Stimulated activated CD8-positive, alpha-beta memory T cell treated with anti-CD3 and anti-CD28 coated beads, Interleukin-12 subunit alpha, Interleukin-12 subunit beta, amount 100 ng/mL, for 24 hours (primary cell): ENCODE results near the gene PNMA8C.
"Not testable (repeated sequence)": the region's sequence is repeated elsewhere in the genome, so short reads cannot be mapped to it uniquely, and the experiment has no call there.

ENCODE experiments used
- DNase-seq: peaks from one replicate; pipeline ENCODE4 v3.0.0-alpha.2; 2020; ENCODE audit errors: extremely low read depth

PNMA8C gene

GRCh38 chr19:46411925-46412649 lies 16.6 kb downstream of the PNMA8C start:
- no peak for DNase-seq

- no peak for DNase-seq
These were observed 17.4 kb downstream of the PNMA8C start for GRCh38 chr19:46411088-46411924.

- DNase-seq = no peak
These were observed 18.3 kb downstream of the PNMA8C start for GRCh38 chr19:46410205-46411087.

- no peak for DNase-seq
These were observed 19.5 kb downstream of the PNMA8C start for GRCh38 chr19:46409191-46409590.

GRCh38 chr19:46408664-46409039 lies 20.1 kb downstream of the PNMA8C start:
- DNase-seq = no peak

- no peak for DNase-seq
These were observed 20.7 kb downstream of the PNMA8C start for GRCh38 chr19:46407856-46408663.

GRCh38 chr19:46406976-46407375 lies 21.8 kb downstream of the PNMA8C start:
- no peak for DNase-seq

GRCh38 chr19:46404753-46405468 lies 23.8 kb downstream of the PNMA8C start:
- no peak for DNase-seq

GRCh38 chr19:46404055-46404752 lies 24.5 kb downstream of the PNMA8C start:
- DNase-seq = no peak

- DNase-seq = no peak
These were observed 26.0 kb downstream of the PNMA8C start for GRCh38 chr19:46402725-46403124.

GRCh38 chr19:46397801-46398479 lies 30.8 kb downstream of the PNMA8C start:
- not testable (repeated sequence) for DNase-seq

GRCh38 chr19:46394402-46394797 lies 34.3 kb downstream of the PNMA8C start:
- no peak for DNase-seq

- no peak for DNase-seq
These were observed 35.0 kb downstream of the PNMA8C start for GRCh38 chr19:46393456-46394401.

- no peak for DNase-seq
These were observed 35.9 kb downstream of the PNMA8C start for GRCh38 chr19:46392837-46393236.

- no peak for DNase-seq
These were observed 36.4 kb downstream of the PNMA8C start for GRCh38 chr19:46392252-46392801.

GRCh38 chr19:46391296-46392251 lies 37.2 kb downstream of the PNMA8C start:
- DNase-seq = no peak

- no peak for DNase-seq
These were observed 37.9 kb downstream of the PNMA8C start for GRCh38 chr19:46390866-46391265.
